ENCODE results near the gene KNL1. TPM values are rescaled to one million over a fixed set of nuclear protein-coding genes. Genes with fewer than 3 reads are reported as not detected.
"Not testable (repeated sequence)": the region's sequence is repeated elsewhere in the genome, so short reads cannot be mapped to it uniquely, and the experiment has no call there.

KNL1 gene
- polyA plus RNA-seq, 3 donors = 17.3 to 21.4 (median 18.6) TPM

DNA sequence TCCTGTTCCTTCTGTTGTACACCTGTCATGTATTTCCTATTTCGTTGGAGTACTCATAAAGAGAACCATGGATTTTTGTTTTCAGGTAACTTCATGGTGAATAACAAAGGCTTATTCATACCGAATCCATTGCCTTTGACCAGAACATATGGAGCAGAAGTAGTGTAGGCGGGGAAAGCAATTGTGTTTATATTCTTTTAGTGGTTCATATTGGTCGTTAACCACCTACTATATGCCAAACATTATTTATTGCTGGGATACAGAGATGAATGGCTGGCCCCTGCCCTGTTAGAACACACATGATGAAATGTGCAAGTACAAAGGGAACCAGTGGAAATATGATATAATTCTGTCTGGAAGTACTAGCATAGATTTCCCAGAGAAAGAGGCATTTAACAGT lies 15.2 kb upstream of the KNL1 start:
- no peak for DNase-seq (ENCODE audit: low read depth in 3 of 3, low spot score in 2 of 3)

DNA sequence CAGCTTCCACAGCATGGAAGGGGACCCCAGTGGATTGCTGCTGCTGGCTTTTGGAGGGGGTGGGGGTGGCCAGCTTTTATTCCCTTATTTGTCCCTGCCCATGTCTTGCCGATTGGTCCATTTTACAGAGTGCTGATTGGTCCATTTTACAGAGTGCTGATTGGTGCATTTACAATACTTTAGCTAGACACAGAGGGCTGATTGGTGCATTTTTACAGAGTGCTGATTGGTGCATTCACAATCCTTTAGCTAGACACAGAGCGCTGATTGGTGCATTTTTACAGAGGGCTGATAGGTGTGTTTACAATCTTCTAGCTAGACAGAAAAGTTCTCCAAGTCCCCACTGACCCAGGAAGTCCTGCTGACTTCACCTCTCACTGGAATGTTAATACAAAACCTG lies 12.3 kb upstream of the KNL1 start:
- DNase-seq (ENCODE audit: low read depth in 3 of 3, low spot score in 2 of 3) = not testable (repeated sequence)

DNA sequence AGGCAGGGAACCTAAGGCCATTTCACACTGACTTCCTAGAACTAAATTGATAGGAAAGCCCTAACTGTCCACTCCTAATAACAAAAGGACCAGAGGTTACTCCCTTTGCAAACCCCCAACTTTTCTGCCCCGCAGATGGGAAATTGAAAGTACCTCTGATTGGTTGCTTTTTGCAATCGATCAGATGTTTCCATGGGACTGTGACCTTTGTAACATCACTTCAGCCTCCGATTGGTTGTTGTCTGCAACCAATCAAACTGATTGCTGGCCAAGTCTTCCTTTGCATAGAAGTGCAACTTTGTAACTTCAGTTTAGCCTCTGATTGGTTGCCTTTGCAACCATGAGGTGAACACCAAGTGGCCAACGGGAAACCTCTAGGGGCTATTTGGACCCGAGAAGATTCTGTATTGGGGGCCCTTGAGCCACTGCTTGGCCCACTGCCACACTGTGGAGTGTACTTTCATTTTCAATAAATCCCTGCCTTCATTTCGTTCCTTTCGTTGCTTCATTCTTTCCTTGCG lies 11.3 kb upstream of the KNL1 start:
- DNase-seq (ENCODE audit: low read depth in 3 of 3, low spot score in 2 of 3) = no peak

DNA sequence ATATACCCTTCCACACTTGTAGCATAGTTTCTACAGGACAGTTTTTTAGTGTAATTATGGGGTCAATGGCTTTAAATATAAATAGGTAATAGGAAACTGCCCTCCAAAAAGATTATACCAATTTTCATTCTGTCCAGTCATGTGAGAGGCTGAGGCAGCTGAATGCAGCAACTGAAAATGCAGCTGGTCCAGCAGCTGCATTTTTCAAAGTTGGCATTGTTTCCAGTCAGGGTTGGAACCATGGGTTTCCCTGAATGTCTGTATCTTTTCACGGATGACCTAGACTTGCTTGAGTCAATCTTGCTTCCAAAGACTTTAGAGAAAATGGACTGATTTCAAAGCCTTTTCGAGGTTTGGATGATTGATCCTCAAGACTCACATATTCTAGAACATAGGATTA lies 9.9 kb upstream of the KNL1 start:
- DNase-seq (ENCODE audit: low read depth in 3 of 3, low spot score in 2 of 3) = no peak

DNA sequence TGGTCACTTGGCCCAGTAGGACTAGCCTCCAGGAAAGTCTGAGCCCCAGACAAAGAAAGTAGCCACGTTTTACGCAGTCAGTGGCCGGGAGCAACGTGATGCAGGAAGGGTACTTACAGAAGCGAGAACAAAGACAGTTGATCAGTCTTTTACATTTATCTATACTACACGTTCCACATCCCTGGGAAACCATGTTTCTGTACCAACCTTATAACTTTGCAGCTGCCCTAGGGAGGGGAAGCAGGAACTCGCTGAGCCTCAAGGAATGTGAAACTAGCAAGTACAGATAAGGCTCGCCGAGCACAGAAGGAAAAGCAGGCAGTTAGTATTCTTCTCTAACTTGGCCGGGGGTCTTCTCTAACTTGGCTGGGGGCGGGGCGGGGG lies 3.4 kb upstream of the KNL1 start:
- DNase-seq (ENCODE audit: low read depth in 3 of 3, low spot score in 2 of 3) = no peak

DNA sequence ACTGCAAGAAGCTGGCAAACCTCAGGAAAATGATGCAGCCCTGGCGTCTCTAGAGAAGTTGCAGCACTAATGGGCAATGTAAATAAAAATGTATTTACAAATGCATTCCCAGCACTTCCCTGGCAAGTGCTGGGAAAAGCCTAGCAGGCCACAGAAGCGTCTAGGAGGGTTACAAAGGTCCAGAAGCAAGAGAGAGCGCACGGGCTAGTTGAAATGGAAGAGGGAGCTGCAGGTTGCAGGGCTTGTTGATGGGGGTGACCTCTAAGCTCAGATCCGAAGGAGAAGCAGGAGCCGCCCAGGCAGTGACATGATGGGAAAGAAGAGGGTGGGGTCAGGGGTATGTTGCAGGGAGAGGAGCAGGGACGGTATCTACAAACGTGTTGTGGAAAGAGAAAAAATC lies 2.7 kb upstream of the KNL1 start:
- DNase-seq (ENCODE audit: low read depth in 3 of 3, low spot score in 2 of 3) = no peak

DNA sequence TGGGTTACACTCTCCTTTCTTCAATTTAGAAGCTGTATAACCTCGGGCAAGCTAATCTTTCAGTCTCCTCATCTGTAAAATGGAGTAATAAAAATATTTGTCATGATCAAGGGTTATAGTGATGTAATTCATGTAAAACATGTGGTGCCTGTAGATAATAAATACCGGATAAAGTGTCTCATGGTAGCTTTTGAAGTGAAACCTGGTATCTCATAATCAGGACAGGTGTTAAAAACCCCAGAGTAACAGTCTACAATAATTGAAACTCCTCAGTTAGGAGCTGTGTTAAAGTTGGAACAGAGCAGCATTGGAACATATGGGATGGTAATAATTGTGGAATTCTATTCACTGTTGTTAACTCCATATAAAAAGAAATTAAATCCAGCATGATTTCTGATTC lies 884 bp upstream of the KNL1 start:
- no peak for DNase-seq (ENCODE audit: low read depth in 3 of 3, low spot score in 2 of 3)

DNA sequence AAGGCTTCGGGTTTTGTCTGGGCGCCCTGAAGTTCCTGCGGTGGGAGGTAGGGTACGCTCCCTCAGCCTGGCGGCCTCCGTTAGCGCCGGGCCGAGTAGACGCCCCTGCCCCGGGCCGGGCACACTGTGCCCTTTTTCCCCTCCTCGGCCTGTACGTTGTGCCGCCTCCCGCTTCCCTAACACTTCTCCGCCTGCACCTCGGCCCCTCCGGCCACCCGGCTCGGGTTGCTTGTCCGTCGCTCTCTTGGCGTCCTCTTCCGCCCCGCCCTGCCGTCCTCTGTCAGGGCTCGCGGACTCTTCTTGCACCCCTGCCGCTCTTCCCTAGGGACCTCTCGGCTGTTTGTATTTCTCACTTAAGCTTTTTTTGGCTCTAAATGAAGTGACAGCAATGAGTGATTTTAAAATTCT lies 384 bp downstream of the KNL1 start:
- DNase-seq (ENCODE audit: low read depth in 3 of 3, low spot score in 2 of 3) = no peak

DNA sequence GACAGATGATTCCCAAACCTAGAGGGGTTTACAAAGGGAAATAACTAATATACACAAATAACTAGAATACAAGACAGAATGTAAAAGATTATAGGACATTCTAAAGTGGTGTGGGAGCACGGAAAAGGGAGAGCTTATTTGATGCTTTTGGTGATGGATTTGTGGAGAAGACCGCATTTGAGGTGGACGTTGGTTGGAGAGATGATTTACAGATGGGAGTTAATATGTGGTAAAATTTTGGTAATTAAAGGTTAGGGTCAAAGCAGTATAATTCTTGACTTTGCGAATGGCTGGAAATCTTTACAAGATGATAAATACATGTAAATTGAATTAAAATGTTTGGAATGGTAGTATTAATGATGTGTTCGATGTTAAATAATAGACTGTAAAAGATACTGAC lies 1.2 kb downstream of the KNL1 start:
- no peak for DNase-seq (ENCODE audit: low read depth in 3 of 3, low spot score in 2 of 3)

DNA sequence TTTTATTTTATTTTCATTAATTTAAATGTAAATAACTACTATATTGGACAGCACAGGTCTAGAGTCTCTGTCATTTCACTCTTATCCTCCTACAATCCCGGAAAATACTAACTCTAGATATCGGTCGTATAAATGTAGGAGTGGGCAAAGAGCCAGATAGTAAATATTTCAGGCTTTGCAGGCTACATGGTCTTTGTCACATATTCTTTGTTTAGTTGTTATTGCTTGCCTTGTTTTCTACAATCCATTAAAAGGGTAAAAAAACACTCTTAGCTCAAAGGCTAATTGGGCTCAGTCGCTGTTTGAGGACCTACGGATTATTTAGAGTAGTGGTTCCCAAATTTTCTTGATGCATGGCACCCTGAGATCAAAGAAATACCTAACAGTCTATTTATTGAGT lies 1.7 kb downstream of the KNL1 start:
- no peak for DNase-seq (ENCODE audit: low read depth in 3 of 3, low spot score in 2 of 3)

DNA sequence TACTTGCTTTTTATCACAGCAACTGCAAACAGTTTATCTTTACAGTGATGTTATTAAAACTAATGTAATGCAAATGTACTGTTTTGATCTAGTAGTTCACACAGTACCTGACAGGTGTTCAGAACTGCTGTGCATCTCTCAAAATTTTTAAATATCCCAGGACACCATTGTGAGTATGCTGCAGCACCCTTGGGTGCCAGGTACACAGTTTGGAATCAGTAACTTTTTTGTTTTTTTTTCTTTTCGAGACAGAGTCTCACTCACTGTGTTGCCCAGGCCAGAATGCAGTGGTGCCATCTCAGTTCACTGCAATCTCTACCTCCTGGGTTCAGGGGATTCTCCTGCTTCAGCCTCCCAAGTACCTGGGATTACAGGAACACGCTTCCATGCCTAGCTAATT lies 3.0 kb downstream of the KNL1 start:
- no peak for DNase-seq (ENCODE audit: low read depth in 3 of 3, low spot score in 2 of 3)

DNA sequence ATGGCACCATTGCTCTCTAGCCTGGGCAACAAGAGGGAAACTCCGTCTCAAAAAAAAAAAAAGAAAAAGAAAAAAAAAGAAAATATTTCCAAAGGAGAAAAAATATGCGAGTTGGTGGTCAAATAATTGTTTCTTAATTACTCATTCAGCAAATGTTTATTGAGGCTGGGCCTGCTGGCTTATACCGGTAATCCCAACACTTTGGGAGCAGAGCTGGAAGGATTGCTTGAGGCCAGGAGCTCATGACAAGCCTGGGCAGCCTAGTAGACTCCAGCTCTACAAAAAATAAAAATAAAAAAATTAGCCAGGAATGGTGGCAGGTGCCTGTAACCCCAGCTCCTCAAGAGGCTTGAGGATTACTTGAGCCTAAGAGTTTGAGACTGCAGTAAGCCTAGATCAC lies 4.1 kb downstream of the KNL1 start:
- DNase-seq (ENCODE audit: low read depth in 3 of 3, low spot score in 2 of 3) = no peak

DNA sequence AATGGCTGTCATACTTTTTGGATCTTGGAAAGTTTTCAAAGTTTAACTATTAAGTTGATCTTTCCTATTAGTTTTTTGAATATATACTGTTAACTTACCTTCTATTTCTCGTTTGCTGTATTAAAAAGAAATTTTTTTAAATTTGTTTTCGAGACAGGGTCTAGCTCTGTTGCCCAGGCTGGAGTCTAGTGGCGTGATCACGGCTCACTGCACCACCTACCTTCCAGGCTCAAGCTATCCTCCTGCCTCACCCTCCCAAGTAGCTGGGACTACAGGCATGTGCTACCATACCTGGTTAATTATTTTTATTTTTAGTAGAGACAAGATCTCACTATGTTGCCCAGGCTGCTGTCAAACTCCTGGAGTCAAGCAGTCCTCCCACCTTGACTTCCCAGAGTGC lies 4.6 kb downstream of the KNL1 start:
- no peak for DNase-seq (ENCODE audit: low read depth in 3 of 3, low spot score in 2 of 3)

DNA sequence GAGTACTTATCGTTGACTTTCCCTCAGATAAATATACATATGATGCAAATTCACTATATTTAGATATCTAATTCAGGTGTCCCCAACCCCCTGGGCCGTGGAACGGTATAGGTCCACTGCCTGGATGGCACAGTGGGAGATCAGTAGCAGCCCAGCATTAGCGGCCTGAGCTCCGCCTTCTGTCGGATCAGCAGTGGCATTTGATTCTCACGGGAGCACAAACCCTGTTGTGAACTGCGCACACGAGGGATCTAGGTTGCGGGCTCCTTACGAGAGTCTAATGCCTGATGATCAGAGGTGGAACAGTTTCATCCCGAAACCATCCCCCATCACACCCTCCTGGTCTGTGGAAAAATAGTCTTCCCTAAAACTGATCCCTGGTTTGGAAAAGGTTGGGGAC lies 6.9 kb downstream of the KNL1 start:
- DNase-seq (ENCODE audit: low read depth in 3 of 3, low spot score in 2 of 3) = no peak

DNA sequence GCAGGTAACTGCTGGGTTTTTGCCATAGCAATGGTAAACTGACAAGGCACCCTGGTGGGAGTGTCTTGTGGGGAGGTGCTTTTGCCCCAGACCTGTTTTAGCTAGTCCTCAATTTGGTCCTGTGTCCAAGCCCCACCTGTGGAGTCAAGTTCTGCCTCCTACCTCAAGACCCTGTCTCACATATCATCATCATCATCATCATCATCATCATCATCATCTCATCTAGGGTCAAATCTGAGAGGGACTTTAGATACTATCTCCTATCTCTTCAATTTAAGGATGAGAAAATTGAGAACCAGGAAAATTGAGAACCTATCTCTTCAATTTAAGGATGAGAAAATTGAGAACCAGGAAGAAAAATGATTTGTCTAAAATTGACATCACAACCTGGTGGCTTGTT lies 9.9 kb downstream of the KNL1 start:
- DNase-seq (ENCODE audit: low read depth in 3 of 3, low spot score in 2 of 3) = no peak

DNA sequence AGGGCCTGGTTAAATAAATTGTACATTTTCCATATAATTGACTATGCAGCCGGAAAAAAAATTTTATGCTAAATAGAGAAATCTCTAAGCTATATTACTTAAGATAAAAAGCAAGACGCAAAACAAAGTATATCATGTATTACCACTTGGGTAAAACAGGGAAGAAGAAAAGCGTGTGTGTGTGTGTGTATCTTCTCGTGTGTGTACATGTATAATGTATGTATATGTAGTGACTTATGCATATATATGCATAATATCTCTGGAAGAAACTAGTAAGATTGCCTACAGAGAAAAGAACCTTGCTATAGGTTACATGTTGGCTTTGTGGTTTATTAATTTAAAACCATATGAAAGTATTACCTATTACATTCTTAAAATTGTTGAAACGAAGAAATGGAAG lies 19.0 kb downstream of the KNL1 start:
- no peak for DNase-seq (ENCODE audit: low read depth in 3 of 3, low spot score in 2 of 3)

DNA sequence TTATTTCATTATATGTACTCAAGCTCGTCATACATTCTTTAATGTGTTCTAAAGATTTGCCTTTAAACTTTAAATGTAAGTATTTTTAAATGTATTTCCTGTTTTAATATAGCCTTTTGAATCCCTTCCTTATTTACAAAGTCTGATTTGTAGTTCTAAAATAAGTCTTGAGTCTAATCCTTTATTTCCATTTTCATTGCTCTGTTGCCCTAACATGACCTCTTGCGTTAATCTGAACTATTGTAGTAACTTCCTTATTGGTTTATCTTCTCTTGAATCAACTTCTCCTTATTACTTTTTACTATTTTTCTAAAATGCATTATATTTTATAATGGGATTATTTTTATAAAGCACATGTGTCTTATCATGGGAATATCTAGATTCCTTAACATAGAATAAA lies 24.0 kb downstream of the KNL1 start:
- DNase-seq (ENCODE audit: low read depth in 3 of 3, low spot score in 2 of 3) = no peak

DNA sequence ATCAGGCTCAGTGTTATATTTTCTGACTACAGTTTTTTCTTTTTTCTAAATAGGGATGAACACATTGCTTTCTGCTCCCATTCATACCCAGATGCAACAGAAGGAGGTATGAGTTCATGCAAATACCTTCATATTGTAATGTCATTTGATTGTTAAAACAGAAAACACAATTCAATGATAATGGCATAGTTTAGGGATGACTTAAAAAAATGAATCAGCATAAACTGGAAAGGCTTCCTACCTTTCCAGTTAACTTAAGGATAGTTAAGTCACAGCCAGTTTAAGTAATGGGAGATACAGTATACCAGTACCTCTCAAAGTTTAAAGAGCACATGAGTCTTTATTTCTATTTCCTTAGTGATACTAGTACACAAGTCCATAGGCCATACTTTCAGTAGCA lies 24.9 kb downstream of the KNL1 start:
- no peak for DNase-seq (ENCODE audit: low read depth in 3 of 3, low spot score in 2 of 3)

DNA sequence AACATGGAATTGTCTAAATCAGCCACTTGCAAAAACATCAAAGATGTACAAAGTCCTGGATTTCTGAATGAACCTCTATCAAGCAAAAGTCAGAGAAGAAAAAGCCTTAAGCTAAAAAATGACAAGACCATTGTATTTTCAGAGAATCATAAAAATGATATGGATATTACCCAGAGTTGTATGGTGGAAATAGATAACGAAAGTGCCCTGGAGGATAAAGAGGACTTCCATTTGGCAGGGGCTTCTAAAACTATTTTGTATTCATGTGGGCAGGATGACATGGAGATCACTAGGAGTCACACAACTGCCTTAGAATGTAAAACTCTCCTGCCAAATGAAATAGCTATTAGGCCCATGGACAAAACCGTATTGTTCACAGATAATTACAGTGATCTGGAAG lies 29.3 kb downstream of the KNL1 start:
- no peak for DNase-seq (ENCODE audit: low read depth in 3 of 3, low spot score in 2 of 3)

DNA sequence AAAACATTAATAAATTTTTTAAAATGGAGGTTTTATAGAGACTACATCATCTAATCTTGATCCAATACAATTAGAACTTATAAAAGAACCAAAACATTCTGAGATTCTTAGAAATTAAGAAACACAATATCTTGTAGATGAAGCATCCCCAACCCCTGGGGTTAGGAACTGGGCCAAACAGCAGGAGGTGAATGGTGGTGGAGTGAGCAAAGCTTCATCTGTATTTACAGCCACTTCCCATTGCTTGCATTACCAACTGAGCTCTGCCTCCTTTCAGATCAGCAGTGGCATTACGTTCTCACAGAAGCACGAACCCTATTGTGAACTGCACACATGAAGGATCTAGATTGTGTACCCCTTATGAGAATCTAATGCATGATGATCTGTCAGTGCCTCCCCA lies 36.3 kb downstream of the KNL1 start:
- DNase-seq (ENCODE audit: low read depth in 3 of 3, low spot score in 2 of 3) = no peak

DNA sequence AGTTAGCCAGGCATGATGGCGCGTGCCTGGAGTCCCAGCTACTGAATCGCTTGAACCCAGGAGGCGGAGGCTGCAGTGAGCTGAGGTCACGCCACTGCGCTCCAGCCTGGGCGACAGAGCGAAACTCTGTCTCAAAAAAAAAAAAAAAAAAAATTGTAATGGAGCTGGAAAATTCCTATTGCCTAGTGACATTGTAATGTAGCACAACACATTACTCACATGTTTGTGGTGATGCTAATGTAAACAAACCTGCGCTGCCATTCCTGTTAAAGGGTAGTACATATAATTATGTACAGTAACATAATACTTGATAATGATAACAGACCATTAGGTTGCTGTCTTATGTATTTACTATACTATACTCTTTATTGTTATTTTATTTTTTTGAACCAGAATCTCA lies 39.1 kb downstream of the KNL1 start:
- DNase-seq (ENCODE audit: low read depth in 3 of 3, low spot score in 2 of 3) = no peak

DNA sequence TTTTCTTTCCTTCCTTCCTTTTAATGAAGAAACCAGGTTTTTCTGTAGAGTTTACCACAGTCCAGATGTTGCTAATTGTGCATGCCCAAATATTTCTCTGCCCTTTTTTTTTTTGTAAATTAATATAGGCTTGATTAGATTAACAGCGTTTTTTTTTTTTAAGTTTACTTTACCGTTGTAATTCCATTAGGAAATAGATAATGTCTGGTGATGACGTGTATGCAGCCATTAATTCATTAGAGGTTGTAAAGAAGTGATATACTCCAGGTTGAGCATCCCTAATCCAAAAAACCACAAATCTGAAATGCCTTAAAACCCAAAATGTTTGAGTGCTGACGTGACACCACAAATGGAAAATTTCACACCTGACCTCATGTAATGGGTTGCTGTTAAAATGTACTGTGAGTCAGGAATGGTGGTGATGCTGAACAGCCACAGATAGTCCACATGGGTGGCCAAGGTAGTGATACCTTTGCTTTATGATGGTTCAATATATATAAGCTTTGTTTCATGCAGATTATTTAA lies 43.2 kb downstream of the KNL1 start:
- no peak for DNase-seq (ENCODE audit: low read depth in 3 of 3, low spot score in 2 of 3)

DNA sequence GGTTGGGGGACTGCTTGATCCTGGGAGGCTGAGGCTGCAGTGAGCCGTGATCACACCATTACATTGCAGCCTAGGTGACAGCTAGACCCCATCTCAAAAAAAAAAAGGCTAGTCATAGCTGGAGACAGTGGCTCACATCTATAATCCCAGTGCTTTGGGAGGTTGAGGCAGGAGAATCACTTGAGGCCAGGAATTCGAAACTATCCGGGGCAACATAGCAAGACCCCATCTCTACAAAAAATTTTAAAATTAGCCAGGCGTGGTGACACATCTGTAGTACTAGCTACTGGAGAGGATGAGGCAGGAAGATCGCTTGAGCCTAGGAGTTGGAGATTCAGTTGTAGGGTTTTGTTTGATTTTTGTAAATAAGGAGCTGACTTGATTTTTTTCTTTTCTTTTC lies 45.6 kb downstream of the KNL1 start:
- DNase-seq (ENCODE audit: low read depth in 3 of 3, low spot score in 2 of 3) = no peak

DNA sequence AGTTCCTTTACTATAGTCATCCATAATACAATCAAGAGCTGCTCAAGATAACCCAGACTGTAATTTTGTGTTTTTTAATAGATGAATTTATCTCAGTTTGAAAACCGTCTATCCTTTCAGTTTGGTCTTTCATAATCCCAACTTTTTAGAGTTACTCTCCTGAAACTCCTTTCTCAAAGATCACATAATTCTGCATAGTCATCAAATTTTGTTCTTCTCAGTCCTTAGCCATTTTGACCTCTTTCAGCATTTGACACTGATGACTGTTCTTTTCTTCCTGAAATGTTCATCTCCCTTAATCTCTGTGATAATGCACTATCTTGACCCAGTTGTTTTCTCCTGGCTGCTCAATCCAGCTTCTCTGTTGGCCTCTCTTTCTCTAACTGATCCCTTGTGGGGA lies 53.5 kb downstream of the KNL1 start:
- DNase-seq (ENCODE audit: low read depth in 3 of 3, low spot score in 2 of 3) = no peak
